Bronchial epithelial cell (primary cell): ENCODE data around the gene CELF2. TPM values are rescaled to one million over a fixed set of nuclear protein-coding genes. Genes with fewer than 3 reads are reported as not detected.

Experiments
- DNase-seq: peaks from one replicate; pipeline ENCODE4 v3.0.0-alpha.2; 2010; ENCODE audit warnings: low read depth
- FAIRE-seq: peaks from 2 replicates; lab custom pipeline; 2011; peaks lifted over from hg19 to GRCh38; lab: Jason Lieb, UNC
- H3K27me3 ChIP-seq: 2 replicates; pipeline ENCODE4 v1.5.1; 2011; ENCODE audit warnings: low read length; ENCODE audit not compliant: control insufficient read depth, insufficient read depth
- H3K36me3 ChIP-seq: 2 replicates; pipeline ENCODE4 v1.5.1; 2011; ENCODE audit warnings: low read length; ENCODE audit not compliant: control insufficient read depth, insufficient read depth
- H3K4me3 ChIP-seq: 2 replicates; pipeline ENCODE4 v1.5.1; 2011; ENCODE audit warnings: mild to moderate bottlenecking, low read depth, low read length, control low read depth
- CTCF ChIP-seq: IDR thresholded peaks from 2 replicates; pipeline ENCODE4 v1.5.1; 2011; ENCODE audit warnings: mild to moderate bottlenecking, moderate library complexity, low read length, control low read depth, inconsistent platforms; ENCODE audit not compliant: insufficient read depth, severe bottlenecking
- total RNA-seq: library from RNA; depleted of rRNA; stranded (reverse); fragments of >200 nt; gene quantifications from 2 replicates; pipeline ENCODE4 v1.2.1, GENCODE V29; 2014

Gene CELF2
- total RNA-seq, 1 donor from 2014 or later, result 2.1 TPM

GRCh38 chr10:11224792-11225416, 207.2 kb downstream of the CELF2 start:
- FAIRE-seq (no peak), DNase-seq (no peak)
- Histone ChIP-seq H3K27me3 (no peaks in the 10 kb centered on the region), H3K36me3 (no peaks in the 10 kb centered on the region), H3K4me3 (no peak overlapping the region)
- no peak for TF ChIP-seq CTCF

GRCh38 chr10:11225935-11226334, 208.3 kb downstream of the CELF2 start:
- Histone ChIP-seq H3K36me3 (no peaks in the 10 kb centered on the region), H3K27me3 (no peaks in the 10 kb centered on the region), H3K4me3 (no peak overlapping the region)
- FAIRE-seq (no peak), DNase-seq (no peak)
- no peak for TF ChIP-seq CTCF

GRCh38 chr10:11227103-11227502, 209.4 kb downstream of the CELF2 start:
- TF ChIP-seq CTCF, result no peak
- H3K27me3 ChIP-seq, result no peaks in the 10 kb centered on the region
- no peak for FAIRE-seq

GRCh38 chr10:11229893-11230292, 212.2 kb downstream of the CELF2 start:
- no peak for TF ChIP-seq CTCF
- no peaks in the 10 kb centered on the region for H3K36me3 ChIP-seq
- H3K27me3 ChIP-seq, result no peaks in the 10 kb centered on the region
- no peak for DNase-seq
- no peak overlapping the region for H3K4me3 ChIP-seq
- FAIRE-seq, result no peak

More at GRCh38 chr10:11227103-11227502, 209.4 kb downstream of the CELF2 start:
- Histone ChIP-seq H3K36me3 (no peaks in the 10 kb centered on the region), H3K4me3 (no peak overlapping the region)
- DNase-seq, result no peak

- no peak for DNase-seq
- no peak for TF ChIP-seq CTCF
- Histone ChIP-seq H3K36me3 (no peaks in the 10 kb centered on the region), H3K27me3 (no peaks in the 10 kb centered on the region), H3K4me3 (no peak overlapping the region)
- FAIRE-seq, result no peak
Measured at GRCh38 chr10:11230498-11231167, 213.0 kb downstream of the CELF2 start.

- Histone ChIP-seq H3K36me3 (no peaks in the 10 kb centered on the region), H3K4me3 (no peak overlapping the region), H3K27me3 (no peaks in the 10 kb centered on the region)
- TF ChIP-seq CTCF, result no peak
- DNase-seq (no peak), FAIRE-seq (no peak)
Measured at GRCh38 chr10:11231285-11231684, 213.6 kb downstream of the CELF2 start.
